ENCODE results near the gene NEGR1. TPM values are rescaled to one million over a fixed set of nuclear protein-coding genes. Genes with fewer than 3 reads are reported as not detected.

The NEGR1 gene
- total and polyA plus RNA-seq, 2 experiments from 2014 or later = 0.57 to 0.94 TPM

- TF ChIP-seq NANOG (IDR thresholded peaks at IDR 0.05; ENCODE audit: borderline replicate concordance) (no peak), POLR2AphosphoS5 (IDR thresholded peaks at IDR 0.05; ENCODE audit: low read depth) (no peak), CREB1 (CRISPR knock-in tag; IDR thresholded peaks at IDR 0.05; ENCODE audit: low read depth) (no peak), STAT1 (IDR thresholded peaks at IDR 0.05; ENCODE audit: unreplicated experiment) (no peak), ZNF114 (CRISPR knock-in tag; IDR thresholded peaks at IDR 0.05) (no peak), EZH2phosphoT487 (IDR thresholded peaks at IDR 0.05; ENCODE audit: unreplicated experiment) (no peak)
Measured at GRCh38 chr1:72324451-72324850, 42.1 kb upstream of the NEGR1 start (continued).

DNA sequence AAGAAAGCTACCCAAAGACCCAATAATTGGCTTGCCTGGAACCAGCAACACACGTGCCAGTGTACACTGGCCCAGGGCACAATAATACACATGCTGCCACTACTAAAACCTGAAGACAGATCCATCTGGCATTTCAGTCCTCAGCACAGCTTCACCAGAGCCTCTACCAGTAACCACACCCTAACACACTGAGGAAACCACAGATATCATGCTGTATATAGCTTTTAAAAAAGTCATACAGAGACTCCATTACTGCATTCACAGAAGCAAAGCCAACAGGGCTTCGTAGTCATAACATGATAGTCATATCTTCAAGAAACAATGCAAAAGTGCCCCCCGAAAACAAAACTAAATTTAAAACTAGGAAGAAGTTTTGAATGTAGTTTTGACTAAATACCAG, 40.6 kb upstream of the NEGR1 start:
- H3K4me1 ChIP-seq (ENCODE audit: insufficient read depth) = no peaks in the 10 kb centered on the region
- H4K20me1 ChIP-seq (replicated peaks; ENCODE audit: insufficient read depth) = no peaks in the 10 kb centered on the region
- TF ChIP-seq ZNF114 (CRISPR knock-in tag; IDR thresholded peaks at IDR 0.05) (no peak), ZNF331 (CRISPR knock-in tag; IDR thresholded peaks at IDR 0.05; ENCODE audit: low read depth) (no peak), ETS1 (IDR thresholded peaks at IDR 0.05) (no peak), EZH2phosphoT487 (IDR thresholded peaks at IDR 0.05; ENCODE audit: unreplicated experiment) (no peak), JUNB (IDR thresholded peaks at IDR 0.05; ENCODE audit: unreplicated experiment) (no peak)
- TF ChIP-seq, protein P1, sequence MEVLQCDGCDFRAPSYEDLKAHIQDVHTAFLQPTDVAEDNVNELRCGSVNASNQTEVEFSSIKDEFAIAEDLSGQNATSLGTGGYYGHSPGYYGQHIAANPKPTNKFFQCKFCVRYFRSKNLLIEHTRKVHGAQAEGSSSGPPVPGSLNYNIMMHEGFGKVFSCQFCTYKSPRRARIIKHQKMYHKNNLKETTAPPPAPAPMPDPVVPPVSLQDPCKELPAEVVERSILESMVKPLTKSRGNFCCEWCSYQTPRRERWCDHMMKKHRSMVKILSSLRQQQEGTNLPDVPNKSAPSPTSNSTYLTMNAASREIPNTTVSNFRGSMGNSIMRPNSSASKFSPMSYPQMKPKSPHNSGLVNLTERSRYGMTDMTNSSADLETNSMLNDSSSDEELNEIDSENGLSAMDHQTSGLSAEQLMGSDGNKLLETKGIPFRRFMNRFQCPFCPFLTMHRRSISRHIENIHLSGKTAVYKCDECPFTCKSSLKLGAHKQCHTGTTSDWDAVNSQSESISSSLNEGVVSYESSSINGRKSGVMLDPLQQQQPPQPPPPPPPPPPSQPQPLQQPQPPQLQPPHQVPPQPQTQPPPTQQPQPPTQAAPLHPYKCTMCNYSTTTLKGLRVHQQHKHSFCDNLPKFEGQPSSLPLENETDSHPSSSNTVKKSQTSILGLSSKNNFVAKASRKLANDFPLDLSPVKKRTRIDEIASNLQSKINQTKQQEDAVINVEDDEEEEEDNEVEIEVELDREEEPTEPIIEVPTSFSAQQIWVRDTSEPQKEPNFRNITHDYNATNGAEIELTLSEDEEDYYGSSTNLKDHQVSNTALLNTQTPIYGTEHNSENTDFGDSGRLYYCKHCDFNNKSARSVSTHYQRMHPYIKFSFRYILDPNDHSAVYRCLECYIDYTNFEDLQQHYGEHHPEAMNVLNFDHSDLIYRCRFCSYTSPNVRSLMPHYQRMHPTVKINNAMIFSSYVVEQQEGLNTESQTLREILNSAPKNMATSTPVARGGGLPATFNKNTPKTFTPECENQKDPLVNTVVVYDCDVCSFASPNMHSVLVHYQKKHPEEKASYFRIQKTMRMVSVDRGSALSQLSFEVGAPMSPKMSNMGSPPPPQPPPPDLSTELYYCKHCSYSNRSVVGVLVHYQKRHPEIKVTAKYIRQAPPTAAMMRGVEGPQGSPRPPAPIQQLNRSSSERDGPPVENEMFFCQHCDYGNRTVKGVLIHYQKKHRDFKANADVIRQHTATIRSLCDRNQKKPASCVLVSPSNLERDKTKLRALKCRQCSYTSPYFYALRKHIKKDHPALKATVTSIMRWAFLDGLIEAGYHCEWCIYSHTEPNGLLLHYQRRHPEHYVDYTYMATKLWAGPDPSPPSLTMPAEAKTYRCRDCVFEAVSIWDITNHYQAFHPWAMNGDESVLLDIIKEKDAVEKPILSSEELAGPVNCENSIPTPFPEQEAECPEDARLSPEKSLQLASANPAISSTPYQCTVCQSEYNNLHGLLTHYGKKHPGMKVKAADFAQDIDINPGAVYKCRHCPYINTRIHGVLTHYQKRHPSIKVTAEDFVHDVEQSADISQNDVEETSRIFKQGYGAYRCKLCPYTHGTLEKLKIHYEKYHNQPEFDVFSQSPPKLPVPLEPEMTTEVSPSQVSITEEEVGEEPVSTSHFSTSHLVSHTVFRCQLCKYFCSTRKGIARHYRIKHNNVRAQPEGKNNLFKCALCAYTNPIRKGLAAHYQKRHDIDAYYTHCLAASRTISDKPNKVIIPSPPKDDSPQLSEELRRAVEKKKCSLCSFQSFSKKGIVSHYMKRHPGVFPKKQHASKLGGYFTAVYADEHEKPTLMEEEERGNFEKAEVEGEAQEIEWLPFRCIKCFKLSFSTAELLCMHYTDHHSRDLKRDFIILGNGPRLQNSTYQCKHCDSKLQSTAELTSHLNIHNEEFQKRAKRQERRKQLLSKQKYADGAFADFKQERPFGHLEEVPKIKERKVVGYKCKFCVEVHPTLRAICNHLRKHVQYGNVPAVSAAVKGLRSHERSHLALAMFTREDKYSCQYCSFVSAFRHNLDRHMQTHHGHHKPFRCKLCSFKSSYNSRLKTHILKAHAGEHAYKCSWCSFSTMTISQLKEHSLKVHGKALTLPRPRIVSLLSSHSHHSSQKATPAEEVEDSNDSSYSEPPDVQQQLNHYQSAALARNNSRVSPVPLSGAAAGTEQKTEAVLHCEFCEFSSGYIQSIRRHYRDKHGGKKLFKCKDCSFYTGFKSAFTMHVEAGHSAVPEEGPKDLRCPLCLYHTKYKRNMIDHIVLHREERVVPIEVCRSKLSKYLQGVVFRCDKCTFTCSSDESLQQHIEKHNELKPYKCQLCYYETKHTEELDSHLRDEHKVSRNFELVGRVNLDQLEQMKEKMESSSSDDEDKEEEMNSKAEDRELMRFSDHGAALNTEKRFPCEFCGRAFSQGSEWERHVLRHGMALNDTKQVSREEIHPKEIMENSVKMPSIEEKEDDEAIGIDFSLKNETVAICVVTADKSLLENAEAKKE (CRISPR knock-in tag; IDR thresholded peaks at IDR 0.05) = no peak
- H3K36me3 Mint-ChIP-seq (ENCODE audit: low read depth) = no peaks in the 10 kb centered on the region
- H3K4me3 ChIP-seq = no peak overlapping the region
- H3K9me3 Mint-ChIP-seq = no peaks in the 10 kb centered on the region
- H3K4me1 Mint-ChIP-seq = no peaks in the 10 kb centered on the region
- H3K27me3 ChIP-seq (ENCODE audit: insufficient read depth) = no peaks in the 10 kb centered on the region
- ATAC-seq (no peak), DNase-seq (ENCODE audit: low spot score) (no peak)
- no peaks in the 10 kb centered on the region for H3F3A ChIP-seq (replicated peaks; ENCODE audit: low read depth)
- H3K27ac ChIP-seq (ENCODE audit: low read depth) = no peak overlapping the region
- no peak overlapping the region for H3K27ac Mint-ChIP-seq
- H3K4me3 Mint-ChIP-seq = no peak overlapping the region
- no peaks in the 10 kb centered on the region for H3K27me3 Mint-ChIP-seq (ENCODE audit: insufficient read depth, low read depth, poor library complexity)
- H2AFZ ChIP-seq = no peak overlapping the region
- no peaks in the 10 kb centered on the region for H3K79me2 ChIP-seq (replicated peaks; ENCODE audit: insufficient read depth)
- no peaks in the 10 kb centered on the region for H3K36me3 ChIP-seq (ENCODE audit: insufficient read depth)
- no peak overlapping the region for H3K4me2 ChIP-seq
- H3K9me2 ChIP-seq (ENCODE audit: insufficient read depth) = no peaks in the 10 kb centered on the region

Data from GM23338 (cell line).